GM21390 (cell line): ENCODE data around the gene PCDH9.

Experiments
- ATAC-seq: cut with Tn5 transposase; IDR thresholded peaks from one replicate; pipeline ENCODE4 v1.9.1; 2021; ENCODE audit not compliant: unreplicated experiment

The PCDH9 gene

GRCh38 chr13:66553391-66553790 is 676.7 kb downstream of the PCDH9 start:
- no peak for ATAC-seq

GRCh38 chr13:66551128-66551527 is 679.0 kb downstream of the PCDH9 start:
- no peak for ATAC-seq

GRCh38 chr13:66547685-66548084 is 682.5 kb downstream of the PCDH9 start:
- no peak for ATAC-seq

- no peak for ATAC-seq
These were observed 683.4 kb downstream of the PCDH9 start for GRCh38 chr13:66546534-66547379.

GRCh38 chr13:66543780-66544179 is 686.4 kb downstream of the PCDH9 start:
- no peak for ATAC-seq

- ATAC-seq: no peak
These were observed 692.7 kb downstream of the PCDH9 start for GRCh38 chr13:66537417-66537816.

- no peak for ATAC-seq
These were observed 693.4 kb downstream of the PCDH9 start for GRCh38 chr13:66536746-66537145.

- ATAC-seq: no peak
These were observed 695.6 kb downstream of the PCDH9 start for GRCh38 chr13:66534561-66534960.

- no peak for ATAC-seq
These were observed 697.3 kb downstream of the PCDH9 start for GRCh38 chr13:66532845-66533244.

- no peak for ATAC-seq
These were observed 698.0 kb downstream of the PCDH9 start for GRCh38 chr13:66532146-66532545.

GRCh38 chr13:66530686-66531085 is 699.5 kb downstream of the PCDH9 start:
- no peak for ATAC-seq

GRCh38 chr13:66530158-66530557 is 700.0 kb downstream of the PCDH9 start:
- no peak for ATAC-seq

- no peak for ATAC-seq
These were observed 701.1 kb downstream of the PCDH9 start for GRCh38 chr13:66528944-66529576.

GRCh38 chr13:66528180-66528579 is 702.0 kb downstream of the PCDH9 start:
- ATAC-seq: no peak

GRCh38 chr13:66520511-66521355 is 709.4 kb downstream of the PCDH9 start:
- no peak for ATAC-seq

- ATAC-seq: no peak
These were observed 710.9 kb downstream of the PCDH9 start for GRCh38 chr13:66519259-66519658.

GRCh38 chr13:66518068-66518467 is 712.1 kb downstream of the PCDH9 start:
- no peak for ATAC-seq

GRCh38 chr13:66513728-66514127 is 716.4 kb downstream of the PCDH9 start:
- ATAC-seq: no peak

- no peak for ATAC-seq
These were observed 721.0 kb downstream of the PCDH9 start for GRCh38 chr13:66509175-66509574.

GRCh38 chr13:66508153-66508909 is 721.8 kb downstream of the PCDH9 start:
- no peak for ATAC-seq

- peak; percentile 97 for ATAC-seq
These were observed 723.2 kb downstream of the PCDH9 start for GRCh38 chr13:66506979-66507378.
